HG02970 (cell line): ENCODE results near the gene AIFM1.
A peak's percentile ranks its signal among the peaks of the same experiment; 100 is the strongest.
"Not testable (repeated sequence)": the region's sequence is repeated elsewhere in the genome, so short reads cannot be mapped to it uniquely, and the experiment has no call there.

Source experiments
- ATAC-seq: cut with Tn5 transposase; IDR thresholded peaks from one replicate; pipeline ENCODE4 v1.9.1; 2021; ENCODE audit warnings: mild to moderate bottlenecking, moderate library complexity, moderate number of reproducible peaks; ENCODE audit not compliant: unreplicated experiment, low FRiP score

Gene AIFM1

GRCh38 chrX:130120746-130121504 is 44.7 kb downstream of the AIFM1 start:
- ATAC-seq = peak; percentile 52

DNA sequence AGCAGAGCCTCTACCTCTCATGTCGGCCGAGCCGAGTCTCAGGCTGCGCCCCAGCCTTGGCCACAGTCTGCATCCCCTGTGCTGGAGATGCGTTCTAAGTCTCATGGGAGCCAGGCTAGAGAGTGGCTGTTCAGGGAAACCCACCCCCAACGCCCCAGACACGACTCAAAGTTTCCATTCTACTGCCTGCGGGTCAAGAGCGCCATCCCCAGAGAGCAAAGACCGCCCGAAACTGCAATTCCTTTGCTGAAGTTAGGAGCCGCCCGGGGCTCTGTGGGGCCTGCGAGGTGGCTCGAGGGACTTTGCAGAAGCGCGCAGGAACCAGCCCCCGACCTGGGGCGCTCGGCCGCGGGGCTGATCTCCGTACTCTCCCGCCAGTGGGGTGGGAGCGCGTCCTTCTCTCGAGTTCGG is 45.3 kb downstream of the AIFM1 start:
- peak; percentile 21 for ATAC-seq

DNA sequence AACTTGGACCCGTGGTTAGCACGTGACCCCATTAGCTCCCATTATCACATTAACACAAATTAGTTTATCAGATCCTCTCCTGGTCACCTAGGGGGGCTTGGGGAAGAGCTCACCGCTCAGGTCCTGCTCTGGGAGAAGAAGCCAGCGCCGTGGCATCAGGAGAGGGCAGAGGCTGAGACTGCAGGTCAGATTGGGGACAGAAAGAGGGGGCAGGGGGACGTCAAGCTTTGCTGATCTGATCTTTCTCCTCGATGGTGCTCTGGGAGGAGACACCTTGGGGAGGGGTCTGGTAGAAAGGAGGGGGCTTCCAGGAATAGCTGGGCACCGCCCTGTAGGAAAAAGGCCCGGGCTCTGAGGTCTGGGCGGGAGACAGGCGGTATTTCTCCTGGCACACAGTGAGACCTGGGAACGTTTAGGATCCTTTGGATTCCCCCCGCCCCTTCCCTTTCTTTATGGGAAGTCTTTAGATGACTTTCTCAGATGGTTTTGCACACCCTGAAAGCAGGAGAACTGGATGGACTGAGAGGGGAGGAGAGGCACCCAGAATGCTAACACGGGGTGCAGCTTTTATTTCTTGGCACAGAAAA is 46.2 kb downstream of the AIFM1 start:
- ATAC-seq = no peak

- no peak for ATAC-seq
These were observed 47.0 kb downstream of the AIFM1 start for GRCh38 chrX:130118441-130119311.

DNA sequence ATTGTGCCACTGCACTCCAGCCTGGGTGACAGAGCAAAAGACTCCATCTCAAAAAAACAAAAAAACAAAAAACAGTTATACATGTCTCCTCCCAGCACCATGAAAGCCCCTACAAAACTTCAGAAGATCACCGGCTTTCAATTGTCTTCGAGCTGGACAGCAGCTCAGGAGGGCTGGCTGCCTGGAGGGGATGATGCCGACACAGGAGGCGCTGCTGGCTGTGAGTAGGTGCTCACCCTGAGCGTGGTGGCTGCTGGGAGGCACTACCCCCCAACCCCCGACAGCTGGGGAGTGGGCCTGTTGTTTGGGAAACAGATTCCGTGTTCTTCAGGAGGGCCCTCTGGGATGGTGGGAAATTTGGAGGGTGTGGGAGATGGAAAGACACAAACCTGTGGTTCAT is 48.5 kb downstream of the AIFM1 start:
- no peak for ATAC-seq

GRCh38 chrX:130115119-130115885 is 50.3 kb downstream of the AIFM1 start:
- ATAC-seq = not testable (repeated sequence)

DNA sequence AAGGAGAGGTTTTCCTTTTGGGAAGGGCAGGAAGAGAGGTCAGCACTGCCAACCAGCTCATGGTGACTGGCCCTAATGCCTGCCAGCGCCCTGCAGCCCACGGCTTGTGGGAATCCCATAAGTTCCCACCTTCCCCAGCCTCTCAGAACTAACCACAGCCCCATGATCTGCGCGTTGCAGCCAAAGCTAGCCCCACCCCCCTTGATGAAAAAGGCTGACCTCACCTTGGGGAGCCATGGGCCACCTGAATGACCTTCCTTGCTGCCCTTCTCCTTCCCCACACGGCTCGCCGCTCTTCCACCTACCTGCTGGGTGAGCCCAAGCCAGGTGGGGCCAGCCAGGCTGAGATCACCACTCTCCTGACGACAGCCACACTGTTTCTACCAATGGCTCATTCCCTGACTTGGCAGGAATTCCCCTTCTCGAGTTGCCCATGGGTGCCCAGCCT is 51.5 kb downstream of the AIFM1 start:
- ATAC-seq = no peak

DNA sequence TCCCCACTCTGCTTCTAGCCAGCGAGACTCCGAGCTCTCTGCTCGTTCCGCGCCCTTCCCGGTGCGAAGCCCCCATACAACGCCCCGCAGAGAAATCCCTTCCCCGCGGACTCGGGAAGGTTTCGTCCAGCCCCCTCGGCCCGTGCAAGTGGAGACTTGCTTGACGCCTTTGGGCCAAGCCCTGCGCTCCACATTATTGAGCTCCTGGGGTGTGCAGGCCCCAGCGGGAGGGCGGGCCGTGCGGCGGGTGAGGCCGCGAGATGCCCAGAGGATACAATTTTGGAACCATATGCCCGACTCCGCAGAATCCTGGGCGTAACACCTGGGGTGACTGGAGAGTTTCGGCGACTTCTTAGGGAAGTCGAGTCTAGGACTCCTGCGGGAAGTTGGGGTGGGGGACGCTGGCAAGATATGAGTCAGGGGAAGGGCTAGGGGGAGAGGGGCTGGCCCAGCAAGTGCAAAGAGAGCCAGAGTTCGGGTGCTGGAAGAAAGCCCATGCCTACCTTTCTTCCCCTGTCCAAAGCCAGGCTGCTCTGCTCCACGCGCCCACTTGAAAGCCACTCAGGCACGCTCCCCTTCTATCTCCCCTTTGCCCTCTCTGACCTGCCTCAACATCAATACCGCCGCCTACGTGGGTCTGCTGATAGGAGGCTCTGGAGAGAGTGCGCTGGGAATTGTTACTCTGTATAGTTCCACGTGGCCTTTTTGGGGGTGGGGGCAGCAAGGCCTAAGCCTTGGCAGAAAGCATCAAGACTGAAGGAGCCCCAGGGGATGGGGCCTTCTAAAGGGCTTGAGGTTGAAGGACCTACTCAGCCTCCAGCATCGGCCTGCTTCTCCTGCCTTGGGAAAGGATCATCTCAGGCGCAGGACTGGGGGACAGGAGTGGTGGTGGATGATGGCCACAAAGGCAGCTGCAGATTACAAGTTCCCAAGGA is 54.2 kb downstream of the AIFM1 start:
- ATAC-seq = no peak

- no peak for ATAC-seq
These were observed 55.0 kb downstream of the AIFM1 start, which contains the start of gene ELF4 for GRCh38 chrX:130110379-130111219. TSS of gene ELF4 (minus strand) at chrX:130110497. CDS start at chrX:130081330, 29,167 bp downstream.

DNA sequence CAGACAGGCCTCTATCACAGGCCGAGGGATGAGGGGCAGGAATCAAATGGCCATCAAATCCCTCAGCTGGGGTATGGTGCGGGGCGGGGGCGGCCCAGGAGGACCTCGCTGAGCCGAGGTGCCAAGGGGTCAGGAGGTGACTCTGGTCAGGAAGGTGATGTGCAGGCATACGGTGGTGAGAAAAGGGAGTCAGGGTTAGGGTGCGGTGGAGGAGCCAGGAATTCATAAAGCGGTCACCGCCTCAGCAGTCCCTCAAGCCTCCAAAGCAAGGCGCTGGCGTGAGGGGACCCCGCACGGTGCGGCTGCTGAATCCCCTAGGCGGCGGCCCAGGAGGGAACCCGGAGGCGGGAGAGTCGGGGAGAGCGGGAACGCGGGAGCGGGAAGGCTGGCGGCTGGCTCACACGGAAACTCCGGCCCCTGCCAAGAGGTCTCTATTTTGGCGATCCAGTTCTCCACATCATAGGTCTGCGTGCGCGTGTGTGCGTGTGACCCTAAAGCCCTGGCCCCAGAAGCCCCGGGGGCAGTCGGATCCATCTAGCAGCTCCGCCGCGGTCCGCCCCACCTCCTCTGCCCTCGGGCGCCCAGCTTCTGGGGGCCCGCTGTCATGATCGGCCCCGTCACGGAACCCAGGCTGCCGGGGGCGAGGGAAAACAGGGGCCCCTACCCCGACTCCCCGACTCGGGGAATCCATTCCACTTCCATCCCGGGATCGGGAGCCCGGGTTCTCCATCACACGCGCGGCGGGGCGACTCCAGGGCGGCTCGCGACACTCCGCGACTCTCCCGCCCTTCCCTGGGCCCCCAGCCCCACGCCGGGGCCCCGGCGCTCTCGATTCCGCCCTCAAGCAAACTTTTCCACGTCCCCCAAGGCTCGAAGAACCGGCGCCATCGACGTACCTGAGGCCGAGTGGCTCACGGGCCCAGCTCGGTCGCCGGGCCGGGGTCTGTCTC is 55.9 kb downstream of the AIFM1 start:
- no peak for ATAC-seq

GRCh38 chrX:130108647-130109428 is 56.8 kb downstream of the AIFM1 start:
- no peak for ATAC-seq

DNA sequence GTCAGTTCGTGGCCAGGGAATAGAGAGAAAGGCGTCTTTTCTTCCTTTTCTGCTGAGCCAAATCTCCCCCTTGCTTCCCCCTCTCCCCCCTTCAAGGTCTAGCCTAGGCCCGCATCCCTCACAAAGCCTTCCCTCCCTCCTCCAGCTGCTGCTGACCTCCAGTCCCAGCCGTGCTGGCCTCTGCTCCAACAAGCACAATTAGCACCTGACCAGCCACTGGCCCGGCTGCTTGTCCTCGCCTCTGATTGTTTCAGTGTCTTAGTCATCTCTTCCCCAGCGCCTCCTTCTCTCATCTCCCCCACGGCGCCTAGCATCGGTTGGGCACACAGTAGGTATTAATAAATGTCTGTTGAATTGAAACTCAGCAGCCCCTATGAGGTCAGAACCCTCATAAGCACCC is 59.6 kb downstream of the AIFM1 start:
- ATAC-seq = no peak

GRCh38 chrX:130105244-130105643 is 60.4 kb downstream of the AIFM1 start:
- no peak for ATAC-seq

DNA sequence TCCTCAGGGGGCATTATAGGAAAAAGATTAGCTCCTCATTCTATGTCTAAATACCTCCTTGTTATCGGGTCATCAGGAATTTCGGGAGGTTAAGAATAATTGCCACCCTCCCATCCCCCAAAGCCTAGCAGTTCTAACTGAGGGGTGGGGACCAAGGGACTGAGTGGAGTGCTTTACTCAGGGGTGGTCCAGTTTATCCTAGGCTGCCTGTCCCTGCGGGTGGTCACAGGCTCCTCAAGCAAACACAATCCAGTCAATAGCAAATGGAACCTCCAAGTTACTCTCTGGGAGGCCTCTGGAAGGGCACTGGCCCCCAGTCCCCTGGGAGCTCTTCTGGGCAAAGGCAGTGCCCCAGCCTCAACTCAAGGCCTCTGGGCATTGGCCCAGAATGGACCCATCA is 62.0 kb downstream of the AIFM1 start:
- ATAC-seq = no peak

- no peak for ATAC-seq
These were observed 65.5 kb downstream of the AIFM1 start for GRCh38 chrX:130100180-130100579.

DNA sequence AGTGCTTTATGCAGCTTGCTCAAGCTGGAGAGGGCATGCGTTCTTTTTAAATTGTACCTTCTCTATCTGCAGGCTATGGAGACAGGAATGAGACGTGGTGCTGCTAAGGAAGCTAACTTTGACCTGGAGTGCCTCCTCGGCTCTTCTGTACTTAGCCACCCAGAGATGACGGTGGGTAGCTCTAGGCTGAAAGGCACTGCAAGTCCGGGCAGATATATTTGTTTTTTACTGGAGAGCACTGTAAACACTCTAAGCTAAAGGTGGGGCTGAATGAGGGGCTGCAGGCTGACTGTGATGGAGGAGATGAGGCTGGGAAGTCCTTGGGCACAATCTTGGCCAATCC is 67.5 kb downstream of the AIFM1 start:
- ATAC-seq = no peak
